ENCODE data around the gene LYRM4.

Gene LYRM4

DNA sequence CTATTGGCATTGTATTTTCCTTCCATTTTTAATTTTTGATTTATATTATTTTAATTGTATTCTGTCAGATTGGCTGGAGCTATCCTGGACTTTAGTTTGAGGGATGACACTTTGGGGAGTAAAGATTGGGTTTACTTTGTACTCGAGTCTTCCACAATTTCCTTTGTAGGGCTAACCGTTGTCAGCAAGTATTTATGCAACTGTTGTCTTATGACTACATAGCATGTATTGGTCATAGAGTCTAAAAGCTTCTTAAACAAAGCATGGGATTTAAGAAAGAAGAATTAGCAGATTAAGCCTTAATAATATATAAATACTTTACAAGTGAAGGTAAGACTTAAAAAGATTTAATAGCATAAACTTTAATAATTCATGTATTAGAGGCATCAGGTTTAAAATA, 20.2 kb upstream of the LYRM4 start:
- no peak for DNase-seq (ENCODE audit: low read depth)

DNA sequence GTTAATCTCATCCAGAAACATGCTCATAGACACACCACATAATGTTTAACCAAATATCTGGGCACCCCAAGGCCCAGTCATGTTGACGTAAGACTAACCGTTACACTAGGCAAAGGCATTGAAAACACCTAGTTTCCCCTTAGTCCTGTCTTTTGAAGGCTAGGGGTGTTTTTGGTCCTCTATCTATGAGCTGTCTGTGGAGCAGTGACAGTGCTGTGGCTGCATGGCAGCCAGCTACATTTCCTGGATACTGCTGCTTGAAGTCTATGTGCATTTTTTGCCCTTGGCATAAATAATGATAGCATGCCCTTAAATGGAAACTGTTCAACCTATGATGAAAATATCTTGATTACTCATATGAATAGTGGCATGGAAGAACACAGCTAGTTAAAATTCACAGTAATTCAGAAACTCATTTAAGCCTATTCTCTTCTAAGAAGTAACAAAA, 19.2 kb upstream of the LYRM4 start:
- DNase-seq (ENCODE audit: low read depth), result no peak

DNA sequence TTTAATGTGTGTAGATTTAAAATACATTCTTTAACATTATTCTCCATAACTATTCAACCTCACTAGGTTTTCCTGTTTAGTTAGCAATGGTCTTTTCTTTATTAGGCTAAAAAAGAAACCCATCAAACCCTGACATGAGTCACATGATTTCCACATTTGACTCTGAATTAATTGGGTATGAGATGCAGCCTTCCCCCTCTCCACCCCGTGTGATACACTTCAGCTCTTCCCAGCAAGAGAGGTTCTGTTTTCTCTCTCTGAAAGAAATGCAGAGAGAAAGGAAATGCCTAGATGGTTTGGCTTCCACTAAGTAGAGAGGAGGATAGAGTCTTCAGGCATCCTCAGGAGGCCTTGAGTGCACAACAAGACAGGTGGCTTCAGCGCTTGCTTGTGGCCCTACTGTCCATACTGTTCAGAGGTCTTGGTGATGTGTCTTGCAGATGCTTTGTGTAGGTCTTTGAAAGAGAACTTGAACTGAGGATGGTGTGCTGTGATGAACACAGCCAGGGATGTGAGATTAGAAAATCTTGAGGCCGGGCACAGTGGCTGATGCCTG, 17.9 kb upstream of the LYRM4 start:
- no peak for DNase-seq (ENCODE audit: low read depth)

DNA sequence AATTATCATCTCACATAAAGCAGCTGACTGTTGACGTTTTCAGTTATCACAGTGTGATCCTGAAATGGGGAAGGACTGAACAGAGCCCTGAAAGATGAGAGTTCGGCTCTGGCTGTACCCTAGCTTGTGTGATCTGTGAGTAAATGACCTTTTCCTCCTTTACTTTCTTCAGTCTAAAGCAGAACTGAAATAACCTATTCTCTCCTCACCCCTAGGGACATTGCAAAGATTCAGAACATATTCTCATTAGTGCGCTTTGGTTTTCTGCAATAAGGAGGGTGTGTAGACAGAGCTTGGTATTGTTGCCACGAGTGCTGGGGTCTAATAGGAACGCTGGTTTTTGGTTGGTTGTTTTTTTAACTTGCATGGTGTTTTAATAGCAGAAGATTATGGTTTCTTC, 17.3 kb upstream of the LYRM4 start:
- DNase-seq (ENCODE audit: low read depth), result no peak

DNA sequence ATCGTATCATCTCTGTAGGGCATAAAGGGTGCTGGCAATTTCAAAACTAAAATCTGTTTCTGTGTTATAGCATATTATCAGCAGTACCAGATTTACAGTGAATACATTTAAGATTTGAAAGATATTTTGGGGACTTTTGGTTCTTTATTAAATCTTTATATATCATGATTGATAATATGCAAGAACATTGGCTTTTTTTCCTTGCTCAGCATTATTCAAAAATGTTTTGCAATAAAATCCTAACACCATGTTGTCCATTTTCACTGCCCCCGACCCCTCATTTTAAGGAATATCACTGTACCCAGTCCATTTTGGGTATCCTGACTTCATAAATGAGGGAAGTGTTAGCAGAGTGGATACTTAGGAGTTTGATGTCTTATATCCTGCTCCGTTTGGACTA, 16.8 kb upstream of the LYRM4 start:
- DNase-seq (ENCODE audit: low read depth), result no peak

DNA sequence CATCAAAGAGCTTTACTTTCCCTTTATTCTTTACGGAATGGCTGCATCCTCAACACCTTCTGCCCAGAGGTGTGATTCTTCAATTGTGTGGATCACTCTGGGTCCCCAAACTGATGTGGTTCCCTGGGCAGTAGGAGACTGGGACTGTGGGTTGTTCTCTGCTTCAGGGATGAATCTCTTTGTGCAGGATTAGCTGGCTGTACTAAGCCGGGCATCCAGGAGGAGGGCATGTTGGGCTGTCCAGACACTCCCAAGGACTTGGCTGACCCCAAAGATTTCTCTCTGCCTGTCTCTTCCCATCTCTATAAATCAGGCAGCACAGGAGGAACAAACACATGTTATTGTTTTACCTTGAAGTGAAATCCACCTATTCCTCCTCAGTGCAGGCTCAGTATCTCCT, 15.8 kb upstream of the LYRM4 start:
- no peak for DNase-seq (ENCODE audit: low read depth)

DNA sequence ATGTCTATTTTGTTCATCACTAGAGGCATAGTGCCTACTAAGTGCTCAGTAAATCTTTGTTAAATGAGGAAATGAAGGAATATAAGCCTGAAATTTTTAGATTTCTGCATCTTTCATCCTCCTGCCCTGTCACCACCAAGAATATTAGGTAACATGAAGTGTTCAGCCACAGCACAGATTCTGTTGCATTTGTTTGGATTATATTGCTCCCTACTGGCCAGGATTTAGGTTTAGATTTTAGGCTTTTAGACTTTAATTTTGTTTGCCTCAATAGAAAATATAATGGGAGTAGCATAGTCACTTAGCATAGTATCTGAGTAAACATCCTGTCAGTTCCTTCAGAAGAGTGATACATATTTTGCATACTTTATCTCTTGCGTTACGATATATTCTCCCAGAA, 14.7 kb upstream of the LYRM4 start:
- DNase-seq (ENCODE audit: low read depth), result no peak

DNA sequence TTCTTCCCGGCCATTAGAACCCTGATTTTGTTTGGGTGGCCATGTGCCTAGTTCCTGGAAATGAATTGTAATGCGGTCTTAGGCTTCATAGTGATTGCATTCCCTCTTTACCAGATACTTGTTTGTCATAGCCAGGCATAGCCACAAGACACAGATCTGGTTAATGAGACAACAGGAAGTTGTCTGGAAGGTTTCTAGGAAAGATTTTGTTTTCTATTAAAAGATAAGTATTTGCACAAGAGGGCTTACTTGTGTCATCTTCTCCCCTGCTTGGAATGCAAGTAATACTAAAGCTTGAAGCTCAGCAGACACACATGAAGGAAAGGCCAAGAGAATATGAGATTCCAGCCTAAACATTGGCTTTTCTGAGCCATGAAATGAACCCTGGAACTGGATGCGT, 13.5 kb upstream of the LYRM4 start:
- no peak for DNase-seq (ENCODE audit: low read depth)

DNA sequence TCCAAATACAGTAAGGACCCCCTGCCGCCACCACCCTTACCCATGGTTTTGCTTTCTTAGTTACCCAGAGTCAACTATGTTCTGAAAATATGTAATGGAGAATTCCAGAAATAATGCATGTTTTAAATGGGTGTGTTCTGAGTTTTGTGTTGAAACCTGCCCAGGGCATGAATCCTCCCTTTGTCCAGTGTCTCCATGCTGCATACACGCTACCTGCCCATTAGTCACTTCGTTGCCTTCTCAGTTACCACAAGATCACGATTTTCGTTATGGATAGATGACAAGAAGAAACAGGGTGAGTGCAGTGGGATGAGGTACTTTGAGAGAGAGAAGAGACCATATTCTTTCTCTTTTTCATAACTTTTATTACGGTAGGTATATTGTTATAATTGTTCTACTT, 11.2 kb upstream of the LYRM4 start:
- no peak for DNase-seq (ENCODE audit: low read depth)

DNA sequence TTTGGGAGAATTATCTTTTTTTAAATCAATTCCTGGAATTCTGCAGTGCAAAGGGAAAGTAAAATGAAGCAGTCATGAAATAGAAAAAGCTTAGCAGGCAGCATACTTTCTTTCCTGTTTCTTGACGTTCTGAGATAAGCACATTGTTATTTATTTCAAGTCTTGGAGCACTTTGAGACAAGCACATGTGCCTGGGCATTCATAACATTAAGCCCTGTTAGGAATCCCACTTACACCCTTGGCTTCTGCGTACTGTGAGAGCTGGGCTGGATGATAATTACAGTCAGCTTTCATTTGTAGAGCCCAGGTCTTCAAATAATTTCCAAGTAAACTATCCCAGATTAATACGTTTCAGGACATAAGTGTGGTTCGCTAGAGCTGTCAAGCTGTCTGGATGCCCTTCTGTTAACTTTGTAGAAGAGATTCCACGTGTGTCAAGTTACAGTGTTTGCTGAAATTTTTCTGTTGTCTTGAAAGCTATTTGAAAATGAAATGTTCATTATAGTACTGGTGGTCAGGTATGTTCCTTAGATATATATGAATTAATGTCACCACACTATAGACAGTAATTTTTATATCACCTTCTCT, 9.4 kb upstream of the LYRM4 start:
- no peak for DNase-seq (ENCODE audit: low read depth)

DNA sequence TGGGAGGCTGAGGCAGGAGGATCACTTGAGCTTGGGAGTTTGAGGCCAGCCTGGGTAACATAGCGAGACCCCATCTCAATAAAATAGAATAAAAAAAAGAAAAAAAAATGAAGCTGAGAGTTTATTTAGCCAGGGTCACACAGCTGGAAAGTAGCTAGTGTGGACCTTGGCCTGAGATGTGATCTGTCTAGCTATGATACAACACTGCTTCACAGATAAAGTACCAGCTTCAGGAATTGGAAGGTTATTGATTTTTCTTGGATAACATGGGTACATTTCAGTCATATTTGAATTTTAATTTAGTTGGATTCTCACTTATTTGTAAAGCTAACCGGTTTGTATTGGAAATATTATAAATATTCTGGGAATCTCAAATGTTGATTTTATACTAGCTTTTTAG, 5.7 kb upstream of the LYRM4 start:
- no peak for DNase-seq (ENCODE audit: low read depth)

DNA sequence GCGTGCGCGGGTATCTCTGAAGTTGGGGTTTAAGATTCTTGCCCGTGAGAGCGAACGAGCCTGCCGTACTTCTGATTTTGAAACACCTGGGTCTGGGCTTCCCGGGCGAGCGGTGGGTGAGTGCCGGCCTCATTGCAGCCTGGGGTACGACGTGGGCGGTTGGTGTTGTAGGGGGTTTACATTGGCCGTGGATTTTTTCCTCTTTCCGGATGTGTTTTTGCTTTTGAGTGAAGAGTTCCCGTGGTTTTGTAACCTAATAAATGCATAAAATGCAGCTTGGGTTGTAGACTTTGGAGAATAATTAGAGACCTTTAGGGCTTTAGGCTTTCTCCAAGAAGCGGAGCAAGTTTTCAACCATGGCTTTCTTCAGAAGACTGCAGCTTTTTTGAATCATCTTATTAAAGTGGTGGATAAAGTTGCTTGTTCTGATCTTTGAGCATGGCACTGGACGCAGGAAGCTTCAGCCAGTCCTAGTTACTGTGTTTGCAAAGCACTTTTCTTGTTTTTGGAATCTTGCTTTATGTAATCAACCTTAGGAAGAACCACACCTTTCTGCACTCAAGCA, 877 bp upstream of the LYRM4 start:
- DNase-seq (ENCODE audit: low read depth), result no peak

DNA sequence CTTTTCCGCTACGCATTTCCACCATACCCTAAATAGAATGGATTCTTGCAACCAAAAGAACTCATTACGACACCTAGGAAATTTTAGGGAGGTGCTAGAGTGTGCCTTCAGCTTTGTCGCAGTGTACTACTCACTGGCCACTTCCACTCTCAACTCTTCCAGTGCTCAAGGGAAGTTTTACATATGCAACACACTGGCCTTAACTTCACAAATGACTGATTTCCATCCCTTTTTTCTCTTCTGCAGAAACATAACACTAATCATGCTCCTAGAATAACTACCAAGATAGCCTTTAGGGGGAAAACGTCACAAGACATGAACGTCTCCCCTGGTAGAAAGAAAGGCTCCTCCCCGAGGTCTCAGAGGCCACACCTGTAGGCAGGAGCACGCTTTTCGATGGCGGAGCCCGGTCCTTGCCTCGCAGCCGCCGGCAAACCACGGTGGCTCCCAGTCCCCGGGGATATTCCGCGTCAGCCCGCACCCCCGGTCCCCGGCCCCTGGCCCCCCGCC, 584 bp downstream of the LYRM4 start:
- peak; percentile 52 for DNase-seq (ENCODE audit: low read depth)

DNA sequence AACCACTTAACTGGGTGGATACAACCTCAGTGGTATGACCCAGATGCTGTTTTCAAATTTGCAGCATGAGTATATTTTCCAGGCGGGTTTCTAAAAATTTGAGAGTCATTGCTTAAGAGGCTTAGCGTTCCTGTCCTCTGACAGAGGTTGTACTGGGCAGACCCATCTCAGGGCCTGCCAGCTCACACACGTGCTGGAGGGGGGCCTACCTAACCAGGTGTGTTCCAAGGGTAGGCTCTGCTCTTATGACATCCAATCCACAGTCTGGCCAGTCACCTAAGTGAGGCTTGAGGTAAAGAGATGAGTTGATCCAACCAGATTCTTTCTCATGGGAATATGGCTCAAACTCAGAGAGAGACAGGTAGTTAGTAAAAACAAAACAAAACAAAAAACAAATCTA, 1.3 kb downstream of the LYRM4 start:
- no peak for DNase-seq (ENCODE audit: low read depth)

DNA sequence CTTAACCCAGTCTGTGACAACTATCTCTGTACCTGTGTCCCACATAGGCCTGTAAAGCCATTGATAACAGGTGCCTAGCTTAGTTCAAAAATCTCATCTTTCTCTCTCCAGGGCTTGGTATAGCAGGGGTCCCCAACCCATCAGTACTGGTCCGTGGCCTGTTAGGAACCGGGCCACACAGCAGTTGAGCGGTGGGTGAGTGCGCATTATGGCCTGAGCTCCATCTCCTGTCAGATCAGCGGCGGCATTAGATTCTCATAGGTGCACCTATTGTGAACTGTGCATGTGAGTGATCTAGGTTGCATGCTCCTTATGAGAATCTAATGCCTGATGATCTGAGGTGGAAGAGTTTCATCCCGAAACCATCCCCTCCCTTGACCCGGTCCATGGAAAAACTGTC, 3.4 kb downstream of the LYRM4 start:
- no peak for DNase-seq (ENCODE audit: low read depth)

DNA sequence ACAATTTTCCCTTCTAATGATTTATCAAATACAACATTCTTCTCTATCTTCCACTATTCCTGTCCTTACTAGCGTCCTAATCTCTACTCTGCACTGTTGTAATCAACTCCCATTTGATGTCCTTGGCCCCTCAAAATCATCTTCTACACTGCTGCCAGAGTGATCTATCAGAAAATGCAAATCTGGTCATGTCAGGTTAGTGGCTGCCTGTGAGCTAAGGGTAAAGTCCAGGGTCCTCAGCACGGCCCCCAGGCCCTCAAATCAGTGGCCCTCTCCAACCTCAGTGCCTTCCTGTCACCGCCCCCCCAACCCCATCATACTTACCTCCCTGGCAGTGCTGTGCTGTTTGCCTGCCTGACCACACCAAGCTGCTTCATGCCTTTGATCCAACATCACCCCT, 3.8 kb downstream of the LYRM4 start:
- no peak for DNase-seq (ENCODE audit: low read depth)

DNA sequence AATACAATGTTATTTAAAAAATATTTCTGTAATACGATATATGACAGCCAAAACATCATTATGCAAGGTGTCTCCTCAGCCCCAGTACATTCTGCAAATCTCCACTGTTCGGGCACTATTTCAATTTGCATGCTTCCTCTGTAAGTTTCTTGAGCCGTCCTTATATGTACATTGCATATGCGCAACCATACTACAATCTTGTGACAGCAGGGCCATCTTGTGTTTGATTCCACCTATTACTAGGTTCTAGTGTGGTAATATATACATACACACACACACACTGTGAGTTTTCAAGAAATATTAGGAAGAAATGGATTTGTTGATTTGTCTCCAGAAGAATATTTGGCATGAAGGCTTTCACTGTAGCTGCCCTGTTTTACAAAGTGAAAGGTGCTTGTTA, 9.8 kb downstream of the LYRM4 start:
- DNase-seq (ENCODE audit: low read depth), result no peak

DNA sequence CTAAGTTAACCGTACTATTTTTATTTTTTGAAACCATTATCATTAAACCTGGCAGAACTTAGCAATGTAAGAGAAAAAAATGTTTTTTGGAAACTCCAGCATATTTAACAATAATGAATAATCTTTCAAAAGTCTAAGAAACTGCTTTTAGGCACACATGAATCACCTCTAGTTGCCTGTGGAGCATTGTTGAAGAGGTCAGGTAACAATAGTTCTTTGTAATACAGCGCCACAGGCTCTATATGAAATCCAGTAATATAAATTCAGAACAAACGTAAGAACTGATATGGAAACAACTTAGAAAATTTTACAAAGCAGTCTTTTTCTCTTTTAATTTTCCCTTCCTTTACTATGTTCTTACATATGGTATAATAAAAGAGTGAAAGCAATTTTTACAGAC, 10.3 kb downstream of the LYRM4 start:
- DNase-seq (ENCODE audit: low read depth), result no peak

DNA sequence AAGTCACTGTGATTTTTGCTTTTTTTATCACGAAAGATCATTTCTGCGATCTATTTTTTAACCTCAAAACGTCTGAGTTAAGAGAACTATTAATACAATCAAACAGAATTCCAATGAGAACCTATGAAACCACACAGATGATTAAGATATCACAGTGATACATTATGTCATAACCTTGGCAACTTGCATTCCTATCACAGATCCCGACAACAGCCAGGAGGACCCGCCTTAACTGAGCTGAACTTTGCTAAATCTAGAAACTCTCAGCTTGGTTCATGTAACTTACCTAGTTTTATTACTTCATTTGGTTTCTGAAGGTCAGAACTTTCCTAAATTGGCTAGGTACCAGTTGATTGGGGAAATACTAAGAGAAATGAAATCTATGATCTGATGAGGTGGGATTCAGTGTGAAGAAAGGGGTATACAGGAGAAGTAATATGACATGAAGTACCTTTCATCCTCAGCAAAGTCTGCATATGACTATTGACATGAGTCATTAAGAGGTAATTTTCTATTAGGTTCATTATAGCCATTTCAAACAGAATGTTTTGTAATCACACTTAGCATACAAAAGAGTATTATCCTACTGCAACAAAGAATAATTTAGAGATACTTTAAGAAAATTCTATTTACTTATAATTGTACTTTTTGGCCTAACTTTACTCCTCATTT, 11.2 kb downstream of the LYRM4 start:
- no peak for DNase-seq (ENCODE audit: low read depth)

DNA sequence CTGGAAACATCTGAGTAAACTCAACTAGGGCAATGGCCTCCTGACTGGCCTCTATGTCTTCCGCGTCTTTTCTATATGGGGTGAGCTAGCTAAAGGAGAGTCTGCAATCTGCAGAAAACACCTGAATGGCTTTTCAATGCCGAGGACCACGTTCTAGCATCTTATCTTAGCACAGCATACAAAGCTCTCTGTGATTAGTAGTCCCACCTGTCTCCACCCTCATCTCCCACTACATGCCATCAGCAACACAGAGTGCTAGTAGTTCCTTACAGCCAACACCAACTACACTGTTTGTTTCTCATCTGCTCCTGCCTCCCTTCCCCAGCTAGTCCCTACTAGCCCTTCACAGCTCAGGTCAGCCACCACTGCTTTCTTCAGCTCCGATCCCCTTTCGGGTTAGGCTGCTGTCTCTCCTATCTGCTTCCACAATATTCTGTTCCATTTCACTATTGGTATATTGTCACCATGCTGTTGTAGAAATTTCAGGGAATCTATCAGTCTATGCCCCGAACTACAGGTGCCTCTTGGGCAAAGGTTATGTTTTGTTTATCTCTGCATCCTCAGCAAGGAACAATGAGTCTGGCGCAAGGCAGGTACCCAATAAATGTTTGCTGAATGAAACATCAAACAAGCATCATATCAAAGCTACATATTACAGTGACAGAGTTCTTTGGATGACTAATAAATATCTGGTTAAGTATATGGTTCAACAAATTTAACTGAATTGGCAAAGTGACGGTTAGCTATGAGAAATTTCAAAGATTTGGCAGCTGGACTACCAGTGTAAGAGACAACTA, 12.2 kb downstream of the LYRM4 start:
- no peak for DNase-seq (ENCODE audit: low read depth)

DNA sequence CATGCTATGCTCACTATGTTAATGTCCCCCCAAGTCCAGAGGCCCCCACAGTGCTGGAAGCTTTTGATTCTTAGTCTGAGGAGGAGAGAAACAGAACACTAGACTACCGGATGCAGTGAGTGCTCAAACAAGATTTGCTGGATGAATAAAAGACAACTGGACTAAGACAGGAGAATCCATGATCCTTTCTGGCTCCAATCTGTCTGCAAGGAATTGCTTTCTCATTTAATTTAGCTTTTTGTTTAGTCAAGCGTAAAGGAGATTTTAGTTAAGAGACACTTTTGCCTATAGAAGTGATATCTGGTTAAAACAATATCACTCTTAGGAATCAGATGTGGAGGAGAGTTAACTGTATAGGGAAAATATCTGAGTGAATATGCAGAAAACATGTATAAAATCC, 13.5 kb downstream of the LYRM4 start:
- DNase-seq (ENCODE audit: low read depth), result no peak

All from stimulated activated CD8-positive, alpha-beta memory T cell treated with anti-CD3 and anti-CD28 coated beads, Interleukin-15, amount 100 ng/mL, for 1 hour (primary cell).